SK-N-SH (cell line): Measurements from ENCODE around the gene ZC3H7B. TPM values are rescaled to one million over a fixed set of nuclear protein-coding genes. Genes with fewer than 3 reads are reported as not detected.

ENCODE experiments used
- CTCF ChIA-PET: fragments of 300-600, 350-600 bp; formaldehyde crosslinking; extraction: SDS; loops from one replicate; lab custom pipeline; 2021; lab: Yijun Ruan, JAX
- POLR2A ChIA-PET: fragments of 350-600 bp; sonication (Branson Sonifier 250); formaldehyde crosslinking; extraction: SDS; loops from one replicate; lab custom pipeline; 2020; ENCODE audit warnings: antibody characterized with exemption, inconsistent platforms; lab: Yijun Ruan, JAX
- DNase-seq: peaks from one replicate; pipeline ENCODE4 v3.0.0; 2012
- H2AFZ ChIP-seq: fragments of 200-600 bp; sonication (generic); 2 replicates; pipeline ENCODE4 v1.8.1; 2016; ENCODE audit warnings: antibody characterized with exemption, mild to moderate bottlenecking, low read depth
- H3F3A ChIP-seq: fragments of 200-600 bp; sonication (generic); replicated peaks from 2 replicates; pipeline ENCODE3; 2016; ENCODE audit warnings: antibody characterized with exemption, mild to moderate bottlenecking; ENCODE audit not compliant: insufficient read depth
- H3K27ac ChIP-seq, 2 experiments: fragments of 200-500 bp in 1 of 2; fragments of 200-600 bp in 1 of 2; sonication (Bioruptor generic) in 1 of 2; sonication (generic), shearing (Covaris generic) in 1 of 2; 2 replicates each; pipeline versions ENCODE4 v1.5.1 to v1.6.1; 2014 to 2016; ENCODE audit warnings: low read depth in 2 of 2, inconsistent platforms in 1 of 2, low read length in 1 of 2, mild to moderate bottlenecking in 1 of 2, mixed read lengths in 1 of 2
- H3K27me3 ChIP-seq: fragments of 200-600 bp; sonication (generic), shearing (Covaris generic); 2 replicates; pipeline ENCODE4 v1.6.1; 2016; ENCODE audit warnings: mixed run types; ENCODE audit not compliant: insufficient read depth
- H3K36me3 ChIP-seq, 2 experiments: fragments of 200-500 bp in 1 of 2; fragments of 200-600 bp in 1 of 2; sonication (Bioruptor generic) in 1 of 2; sonication (generic) in 1 of 2; replicated peaks in 1 of 2; 2 replicates each; pipeline versions ENCODE3 to v1.5.1; 2014 to 2016; ENCODE audit warnings: low read length in 1 of 2, mild to moderate bottlenecking in 1 of 2; ENCODE audit not compliant: insufficient read depth in 2 of 2, control insufficient read depth in 1 of 2
- H3K4me1 ChIP-seq, 2 experiments: fragments of 200-500 bp in 1 of 2; fragments of 200-600 bp in 1 of 2; sonication (Bioruptor generic) in 1 of 2; sonication (generic), shearing (Covaris generic) in 1 of 2; 2 replicates each; pipeline versions ENCODE4 v1.5.1 to v1.6.1; 2014 to 2016; ENCODE audit warnings: low read depth in 1 of 2, low read length in 1 of 2, mixed run types in 1 of 2; ENCODE audit not compliant: insufficient read depth in 2 of 2, control insufficient read depth in 1 of 2
- H3K4me2 ChIP-seq: fragments of 200-600 bp; sonication (generic), shearing (Covaris generic); 2 replicates; pipeline ENCODE4 v1.6.1; 2017; ENCODE audit warnings: mixed run types
- H3K4me3 ChIP-seq, 2 experiments: fragments of 200-500 bp in 1 of 2; fragments of 200-600 bp in 1 of 2; sonication (Bioruptor generic) in 1 of 2; sonication (generic), shearing (Covaris generic) in 1 of 2; 2 replicates each; pipeline versions ENCODE4 v1.5.1 to v1.8.1; 2014 to 2016; ENCODE audit warnings: low read depth in 2 of 2, inconsistent platforms in 1 of 2, low read length in 1 of 2, mild to moderate bottlenecking in 1 of 2, mixed read lengths in 1 of 2, moderate library complexity in 1 of 2
- H3K79me2 ChIP-seq: fragments of 200-600 bp; sonication (generic); 2 replicates; pipeline ENCODE4 v1.8.1; 2017; ENCODE audit warnings: mild to moderate bottlenecking; ENCODE audit not compliant: insufficient read depth
- H3K9ac ChIP-seq: fragments of 200-600 bp; sonication (generic); 2 replicates; pipeline ENCODE4 v1.6.1; 2017; ENCODE audit warnings: mixed run types
- H3K9me2 ChIP-seq: fragments of 200-600 bp; sonication (generic); 2 replicates; pipeline ENCODE4 v1.6.1; 2017; ENCODE audit warnings: mixed run types
- H3K9me3 ChIP-seq: fragments of 200-600 bp; sonication (generic); 2 replicates; pipeline ENCODE4 v1.6.1; 2017; ENCODE audit warnings: mixed run types, mild to moderate bottlenecking, moderate library complexity
- H4K20me1 ChIP-seq: fragments of 200-600 bp; sonication (generic); 2 replicates; pipeline ENCODE4 v1.6.1; 2017; ENCODE audit warnings: mild to moderate bottlenecking, mixed run types; ENCODE audit not compliant: insufficient read depth
- EP300 ChIP-seq, 2 experiments: IDR thresholded peaks; 2 replicates each; pipeline versions ENCODE4 v1.4.0 to v1.6.1; 2012; ENCODE audit warnings: borderline replicate concordance in 1 of 2, low read depth in 1 of 2, low read length in 1 of 2
- FOXM1 ChIP-seq: IDR thresholded peaks from 2 replicates; pipeline ENCODE4 v1.4.0; 2012; ENCODE audit warnings: low read depth, mild to moderate bottlenecking
- MEF2A ChIP-seq: IDR thresholded peaks from 2 replicates; pipeline ENCODE4 v1.4.0; 2012; ENCODE audit warnings: low read depth, borderline replicate concordance
- NFIC ChIP-seq: IDR thresholded peaks from 2 replicates; pipeline ENCODE4 v1.4.0; 2012; ENCODE audit warnings: borderline replicate concordance
- NRF1 ChIP-seq: IDR thresholded peaks from 2 replicates; pipeline ENCODE4 v1.6.1; 2012; ENCODE audit warnings: low read depth, mild to moderate bottlenecking, low read length
- POLR2AphosphoS5 ChIP-seq: IDR thresholded peaks from 2 replicates; pipeline ENCODE4 v1.6.1; 2012; ENCODE audit warnings: low read depth, low read length
- RAD21 ChIP-seq: IDR thresholded peaks from 2 replicates; pipeline ENCODE4 v1.6.1; 2012; ENCODE audit warnings: mild to moderate bottlenecking, low read length
- SMC3 ChIP-seq: IDR thresholded peaks from 2 replicates; pipeline ENCODE4 v1.6.1; 2012; ENCODE audit warnings: low read depth, low read length, improper control_type of control experiment
- TEAD4 ChIP-seq: IDR thresholded peaks from 2 replicates; pipeline ENCODE4 v1.4.0; 2012; ENCODE audit warnings: mild to moderate bottlenecking, borderline replicate concordance; ENCODE audit not compliant: insufficient read depth
- WGBS: methylation state at CpG from one replicate; pipeline ENCODE4 v1.1.6; 2017; ENCODE audit warnings: low lambda C conversion rate; 5-methylcytosine and 5-hydroxymethylcytosine counted together
- polyA plus RNA-seq, 3 experiments: library from polyadenylated mRNA; depleted of rRNA; stranded (reverse); fragments of >200 nt; gene quantifications; 2 replicates each; pipeline ENCODE4 v1.2.3, GENCODE V29; 2012
- TF ChIP-seq, protein P1 (sequence below): fragments of 150-350 bp; IDR thresholded peaks from 2 replicates; pipeline ENCODE4 v1.6.1; 2017; ENCODE audit warnings: antibody characterized with exemption, low read length, low read depth, borderline replicate concordance
- TF ChIP-seq, protein P2 (sequence below): IDR thresholded peaks from 2 replicates; pipeline ENCODE4 v1.4.0; 2012; ENCODE audit warnings: low read depth, borderline replicate concordance

Gene ZC3H7B
- polyA plus RNA-seq, 1 of the 3 experiments (the other 2 are of a cell fraction), result 27.1 TPM

DNA sequence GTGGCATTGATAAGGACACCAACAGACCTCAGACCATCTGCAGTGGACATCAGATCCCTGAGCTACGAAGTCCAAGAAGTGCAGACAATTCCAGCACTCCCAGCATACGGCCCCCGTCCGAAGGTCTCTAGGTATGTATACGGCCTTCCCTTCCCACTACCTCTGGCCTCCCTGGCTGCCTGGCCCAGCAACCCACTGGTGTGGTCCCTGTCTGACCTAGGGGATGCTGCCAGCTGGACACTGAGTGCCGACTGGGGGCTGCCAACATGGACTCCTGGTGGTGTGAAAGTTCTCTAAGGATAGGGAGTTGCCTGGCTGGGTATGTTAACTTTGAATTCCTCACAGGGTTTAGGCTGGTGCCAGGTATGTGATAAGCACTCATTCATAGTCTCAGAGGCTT, 62.9 kb downstream of the ZC3H7B start:
- POLR2A ChIA-PET, result no interaction called here

DNA sequence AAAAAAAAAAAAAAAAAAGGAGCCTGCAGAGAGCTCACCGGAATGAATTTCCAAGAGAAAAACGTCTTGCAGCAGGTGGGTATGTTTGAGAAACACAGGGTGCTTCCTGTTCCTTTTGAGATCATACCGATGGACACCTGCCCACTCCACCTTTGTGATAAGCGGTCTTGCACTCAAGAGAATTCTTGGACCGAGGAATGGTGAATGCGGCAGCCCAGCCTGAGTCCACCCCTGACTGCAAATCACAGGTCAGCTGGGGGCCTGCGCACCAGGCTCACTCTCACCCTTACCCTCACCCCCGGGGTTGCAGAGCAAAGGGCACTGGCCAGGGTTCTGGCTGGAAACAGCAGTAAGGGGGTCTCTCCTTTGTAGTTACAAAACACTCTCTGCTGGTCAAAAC, 63.6 kb downstream of the ZC3H7B start:
- Histone ChIP-seq H3K27ac (no peak overlapping the region), H4K20me1 (no peaks in the 10 kb centered on the region), H3K36me3 (no peaks in the 10 kb centered on the region), H2AFZ (no peak overlapping the region), H3K4me1 (peaks cover 0 to 17% of the 10 kb centered on the region in 2 experiments; a peak in 1 of 4 replicates), H3K4me3 (no peak overlapping the region), H3K79me2 (no peaks in the 10 kb centered on the region), H3K9ac (no peak overlapping the region), H3K27me3 (no peaks in the 10 kb centered on the region), H3K9me3 (no peaks in the 10 kb centered on the region), H3K9me2 (no peaks in the 10 kb centered on the region), H3K4me2 (no peak overlapping the region), H3F3A (no peaks in the 10 kb centered on the region)
- DNase-seq, result no peak
- TF ChIP-seq MEF2A (no peak), NFIC (no peak), SMC3 (no peak), FOXM1 (no peak), NRF1 (no peak)
- WGBS, result 88% methylated on average over 6 of the region's 8 CpGs
- ChIA-PET POLR2A (no interaction called here), CTCF (no interaction called here)

More for the DNA sequence above, 62.9 kb downstream of the ZC3H7B start:
- Histone ChIP-seq H3K9me2 (no peaks in the 10 kb centered on the region), H3K79me2 (no peaks in the 10 kb centered on the region), H3K9ac (no peak overlapping the region), H3K9me3 (no peaks in the 10 kb centered on the region), H3F3A (no peaks in the 10 kb centered on the region), H3K4me1 (peaks cover 0 to 17% of the 10 kb centered on the region in 2 experiments; a peak in 1 of 4 replicates), H3K36me3 (no peaks in the 10 kb centered on the region), H2AFZ (no peak overlapping the region), H4K20me1 (no peaks in the 10 kb centered on the region), H3K4me2 (no peak overlapping the region), H3K27me3 (no peaks in the 10 kb centered on the region), H3K27ac (no peak overlapping the region), H3K4me3 (no peak overlapping the region)
- WGBS, result 93% methylated on average over 3 of the region's 6 CpGs
- TF ChIP-seq EP300 (IDR thresholded peaks at IDR 0.05; ENCODE audit: borderline replicate concordance in 1 of 2, low read depth in 1 of 2, low read length in 1 of 2), result no peak
- no peak for TF ChIP-seq POLR2AphosphoS5
- TF ChIP-seq TEAD4, result no peak
- TF ChIP-seq, protein P1, sequence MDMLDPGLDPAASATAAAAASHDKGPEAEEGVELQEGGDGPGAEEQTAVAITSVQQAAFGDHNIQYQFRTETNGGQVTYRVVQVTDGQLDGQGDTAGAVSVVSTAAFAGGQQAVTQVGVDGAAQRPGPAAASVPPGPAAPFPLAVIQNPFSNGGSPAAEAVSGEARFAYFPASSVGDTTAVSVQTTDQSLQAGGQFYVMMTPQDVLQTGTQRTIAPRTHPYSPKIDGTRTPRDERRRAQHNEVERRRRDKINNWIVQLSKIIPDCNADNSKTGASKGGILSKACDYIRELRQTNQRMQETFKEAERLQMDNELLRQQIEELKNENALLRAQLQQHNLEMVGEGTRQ, result no peak
- no peak for TF ChIP-seq RAD21
- TF ChIP-seq, protein P2, sequence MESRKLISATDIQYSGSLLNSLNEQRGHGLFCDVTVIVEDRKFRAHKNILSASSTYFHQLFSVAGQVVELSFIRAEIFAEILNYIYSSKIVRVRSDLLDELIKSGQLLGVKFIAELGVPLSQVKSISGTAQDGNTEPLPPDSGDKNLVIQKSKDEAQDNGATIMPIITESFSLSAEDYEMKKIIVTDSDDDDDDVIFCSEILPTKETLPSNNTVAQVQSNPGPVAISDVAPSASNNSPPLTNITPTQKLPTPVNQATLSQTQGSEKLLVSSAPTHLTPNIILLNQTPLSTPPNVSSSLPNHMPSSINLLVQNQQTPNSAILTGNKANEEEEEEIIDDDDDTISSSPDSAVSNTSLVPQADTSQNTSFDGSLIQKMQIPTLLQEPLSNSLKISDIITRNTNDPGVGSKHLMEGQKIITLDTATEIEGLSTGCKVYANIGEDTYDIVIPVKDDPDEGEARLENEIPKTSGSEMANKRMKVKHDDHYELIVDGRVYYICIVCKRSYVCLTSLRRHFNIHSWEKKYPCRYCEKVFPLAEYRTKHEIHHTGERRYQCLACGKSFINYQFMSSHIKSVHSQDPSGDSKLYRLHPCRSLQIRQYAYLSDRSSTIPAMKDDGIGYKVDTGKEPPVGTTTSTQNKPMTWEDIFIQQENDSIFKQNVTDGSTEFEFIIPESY, result no peak
- TF ChIP-seq SMC3, result no peak
- CTCF ChIA-PET, result no interaction called here
- no peak for DNase-seq
